ENCODE data around the gene P4HTM. TPM values are rescaled to one million over a fixed set of nuclear protein-coding genes. Genes with fewer than 3 reads are reported as not detected.

The P4HTM gene
- total and polyA plus RNA-seq, 2 donors (not counting 1 experiment from before 2014, with no cell fraction given): 48.5 to 70.6 TPM

GRCh38 chr3:48980295-48980694 lies 9.7 kb upstream of the P4HTM start:
- Histone ChIP-seq H3K4me3 (ENCODE audit: control extremely low read depth in 1 of 5, extremely low read depth in 1 of 5, insufficient read depth in 1 of 5, low read depth in 2 of 5, low read length in 4 of 5) (no peak overlapping the region), H3K79me2 (ENCODE audit: control insufficient read depth, insufficient read depth, low read length) (no peaks in the 10 kb centered on the region), H3K9ac (ENCODE audit: low read length) (no peak overlapping the region), H3K9me3 (ENCODE audit: control extremely low read depth in 1 of 3, control insufficient read depth in 2 of 3, insufficient read depth in 1 of 3, low read length in 2 of 3) (no peaks in the 10 kb centered on the region), H2AFZ (ENCODE audit: insufficient read depth, low read depth, low read length, poor library complexity, severe bottlenecking) (no peak overlapping the region), H3K4me1 (ENCODE audit: control insufficient read depth in 2 of 2, insufficient read depth in 2 of 2, low read length in 2 of 2) (no peaks in the 10 kb centered on the region), H4K20me1 (ENCODE audit: control insufficient read depth, insufficient read depth, low read length, poor library complexity, severe bottlenecking) (no peaks in the 10 kb centered on the region), H3K27me3 (replicated peaks in 1 of 4; ENCODE audit: control extremely low read depth in 1 of 4, control insufficient read depth in 3 of 4, insufficient read depth in 4 of 4, low read length in 3 of 4) (no peaks in the 10 kb centered on the region), H3K4me2 (replicated peaks; ENCODE audit: low read depth, low read length, poor library complexity, severe bottlenecking) (no peak overlapping the region), H3K36me3 (replicated peaks in 1 of 2; ENCODE audit: control extremely low read depth in 1 of 2, control insufficient read depth in 1 of 2, extremely low read depth in 1 of 2, insufficient read depth in 2 of 2, low read length in 1 of 2) (peaks cover 1 to 70% of the 10 kb centered on the region in 2 experiments), H3K27ac (ENCODE audit: low read length in 2 of 2) (no peak overlapping the region)
- no peak for DNase-seq
- intact Hi-C loops (cut with micrococcal nuclease): no loop called here
- no peak for ATAC-seq (ENCODE audit: low read depth)
- Mint-ChIP-seq H3K4me3 (no peak overlapping the region), H3K4me1 (no peaks in the 10 kb centered on the region), H3K27ac (no peak overlapping the region), H3K27me3 (no peaks in the 10 kb centered on the region), H3K9me3 (ENCODE audit: insufficient read depth) (no peaks in the 10 kb centered on the region)
- POLR2A ChIA-PET: no interaction called here
- CTCF ChIA-PET: interaction anchor here (0.7 kb wide), 1 partner anchor 292 kb away, joined by 3 read pairs; no protein-coding TSS in a partner anchor
- TF ChIP-seq CTCF (IDR thresholded peaks at IDR 0.05) (no peak), EZH2 (IDR thresholded peaks at IDR 0.05; ENCODE audit: borderline replicate concordance, insufficient read depth, low read depth, low read length, poor library complexity, severe bottlenecking) (no peak)
- WGBS (ENCODE audit: insufficient coverage): 100% methylated on average over 3 of the region's 4 CpGs

- no peaks in the 10 kb centered on the region for H3K79me2 ChIP-seq (ENCODE audit: control insufficient read depth, insufficient read depth, low read length)
- H3K4me2 ChIP-seq (replicated peaks; ENCODE audit: low read depth, low read length, poor library complexity, severe bottlenecking): no peak overlapping the region
- DNase-seq (no peak), ATAC-seq (ENCODE audit: low read depth) (no peak)
- intact Hi-C loops (cut with micrococcal nuclease): no loop called here
- CTCF ChIA-PET: interaction anchor here (0.6 kb wide), 1 partner anchor 1244 kb away, joined by 3 read pairs; no protein-coding TSS in a partner anchor
- POLR2A ChIA-PET: no interaction called here
- H3K27ac ChIP-seq (ENCODE audit: low read length in 2 of 2): no peak overlapping the region
- Mint-ChIP-seq H3K9me3 (ENCODE audit: insufficient read depth) (no peaks in the 10 kb centered on the region), H3K4me3 (no peak overlapping the region), H3K27ac (no peak overlapping the region), H3K4me1 (no peaks in the 10 kb centered on the region), H3K27me3 (no peaks in the 10 kb centered on the region)
- TF ChIP-seq EZH2 (IDR thresholded peaks at IDR 0.05; ENCODE audit: borderline replicate concordance, insufficient read depth, low read depth, low read length, poor library complexity, severe bottlenecking) (no peak), CTCF (IDR thresholded peaks at IDR 0.05) (no peak)
- no peaks in the 10 kb centered on the region for H3K4me1 ChIP-seq (ENCODE audit: control insufficient read depth in 2 of 2, insufficient read depth in 2 of 2, low read length in 2 of 2)
- H3K9ac ChIP-seq (ENCODE audit: low read length): no peak overlapping the region
- no peak overlapping the region for H3K4me3 ChIP-seq (ENCODE audit: control extremely low read depth in 1 of 5, extremely low read depth in 1 of 5, insufficient read depth in 1 of 5, low read depth in 2 of 5, low read length in 4 of 5)
- no peaks in the 10 kb centered on the region for H3K27me3 ChIP-seq (replicated peaks in 1 of 4; ENCODE audit: control extremely low read depth in 1 of 4, control insufficient read depth in 3 of 4, insufficient read depth in 4 of 4, low read length in 3 of 4)
- H4K20me1 ChIP-seq (ENCODE audit: control insufficient read depth, insufficient read depth, low read length, poor library complexity, severe bottlenecking): no peaks in the 10 kb centered on the region
- H2AFZ ChIP-seq (ENCODE audit: insufficient read depth, low read depth, low read length, poor library complexity, severe bottlenecking): no peak overlapping the region
- peaks cover 1 to 66% of the 10 kb centered on the region in 2 experiments for H3K36me3 ChIP-seq (replicated peaks in 1 of 2; ENCODE audit: control extremely low read depth in 1 of 2, control insufficient read depth in 1 of 2, extremely low read depth in 1 of 2, insufficient read depth in 2 of 2, low read length in 1 of 2)
- no peaks in the 10 kb centered on the region for H3K9me3 ChIP-seq (ENCODE audit: control extremely low read depth in 1 of 3, control insufficient read depth in 2 of 3, insufficient read depth in 1 of 3, low read length in 2 of 3)
These were observed 8.0 kb upstream of the P4HTM start for GRCh38 chr3:48982016-48982415.

All from B cell (primary cell).